H54 (cell line): ENCODE results near the gene PPP3R1.

Source experiments
- DNase-seq: peaks from one replicate; pipeline ENCODE4 v3.0.0; 2011; ENCODE audit warnings: low spot score, mixed read lengths; ENCODE audit not compliant: insufficient read length
- FAIRE-seq: peaks from 3 replicates; lab custom pipeline; 2011; peaks lifted over from hg19 to GRCh38; lab: Jason Lieb, UNC
- POLR2A ChIP-seq: IDR thresholded peaks from 2 replicates; pipeline ENCODE4 v1.6.1; 2011; ENCODE audit warnings: low read depth, mild to moderate bottlenecking, low read length

Gene PPP3R1

DNA sequence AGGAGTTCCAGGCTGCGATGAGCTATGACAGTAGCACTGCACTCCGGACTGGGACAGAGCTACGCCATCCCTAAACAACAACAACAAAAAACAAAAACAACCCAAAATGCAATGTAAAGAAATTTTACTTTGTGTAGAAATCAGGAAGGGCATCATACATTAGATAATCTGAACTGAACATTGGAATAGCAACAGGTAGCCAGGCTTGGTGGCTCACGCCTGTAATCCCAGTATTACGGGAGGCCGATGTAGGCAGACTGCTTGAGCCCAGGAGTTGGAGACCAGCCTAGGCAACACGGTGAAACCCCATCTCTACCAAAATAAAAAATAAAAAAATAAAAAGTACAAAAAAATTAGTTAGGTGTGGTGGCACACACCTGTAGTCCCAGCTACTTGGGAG lies 96.7 kb downstream of the PPP3R1 start:
- DNase-seq, result no peak
- no peak for TF ChIP-seq POLR2A
- FAIRE-seq, result no peak

GRCh38 chr2:68152681-68153347 lies 99.5 kb downstream of the PPP3R1 start:
- no peak for FAIRE-seq
- DNase-seq, result no peak
- no peak for TF ChIP-seq POLR2A

DNA sequence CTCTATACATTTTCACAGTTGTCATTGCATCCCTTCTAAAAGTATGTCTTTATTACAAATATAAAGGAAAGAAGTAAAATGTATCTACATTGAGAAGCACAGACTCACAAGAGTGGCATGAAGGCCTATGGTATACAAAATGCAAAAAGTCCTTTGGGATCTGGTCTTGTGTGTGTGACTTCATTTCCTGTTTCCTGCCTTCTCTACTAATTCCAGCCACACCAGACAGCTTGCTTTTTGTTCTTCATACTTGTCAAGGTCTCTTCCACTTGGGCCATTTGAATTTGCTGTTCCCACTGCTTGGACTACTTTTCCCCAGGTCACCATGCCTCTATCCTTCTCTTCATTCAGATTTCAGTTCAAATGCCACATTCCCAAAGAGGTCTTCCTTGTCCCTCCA lies 101.3 kb downstream of the PPP3R1 start:
- FAIRE-seq (peak; percentile 53), DNase-seq (no peak)
- no peak for TF ChIP-seq POLR2A

- no peak for FAIRE-seq
- DNase-seq, result no peak
- no peak for TF ChIP-seq POLR2A
Measured at GRCh38 chr2:68141875-68142274, 110.5 kb downstream of the PPP3R1 start.

DNA sequence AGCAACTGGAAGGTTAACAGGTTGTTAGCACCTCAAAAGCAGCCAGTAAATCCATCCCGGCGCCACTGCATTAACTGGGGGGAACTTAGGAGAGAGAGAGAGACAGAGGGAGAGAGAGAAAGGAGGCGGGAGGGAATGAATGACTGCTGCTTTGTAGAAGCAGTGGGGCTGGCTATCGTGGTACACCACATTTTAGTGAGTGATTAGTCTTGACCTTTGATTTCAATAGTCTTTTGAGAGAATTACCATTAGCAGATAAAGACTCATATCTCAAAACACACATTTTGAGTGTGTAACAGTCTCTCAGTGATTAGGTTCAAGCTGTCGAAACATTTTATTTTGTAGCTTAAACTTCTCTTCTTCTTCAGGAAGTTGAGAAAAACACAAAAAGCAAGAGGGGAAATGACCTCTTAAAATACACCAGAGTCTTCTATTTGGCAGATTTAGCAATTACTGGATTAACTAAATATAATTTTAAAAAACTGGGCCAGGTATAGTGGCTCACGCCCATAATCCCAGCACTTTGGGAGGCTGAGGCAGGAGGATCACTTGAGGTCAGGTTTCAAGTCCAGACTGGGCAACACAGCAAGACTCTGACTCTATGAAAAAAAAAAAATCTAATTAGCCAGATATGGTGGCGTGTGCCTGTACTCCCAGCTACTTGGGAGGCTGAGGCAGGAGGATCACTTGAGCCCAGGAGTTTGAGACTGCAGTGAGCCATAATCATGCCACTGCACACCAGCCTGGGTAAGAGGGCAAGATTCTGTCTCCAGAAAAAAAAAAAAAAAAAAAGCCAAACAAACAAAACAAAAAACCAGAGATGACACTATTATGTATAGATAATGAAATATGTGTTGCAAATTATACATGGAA lies 116.6 kb downstream of the PPP3R1 start:
- FAIRE-seq, result no peak
- TF ChIP-seq POLR2A, result no peak
- no peak for DNase-seq

GRCh38 chr2:68134554-68134953 lies 117.8 kb downstream of the PPP3R1 start:
- DNase-seq (no peak), FAIRE-seq (no peak)
- TF ChIP-seq POLR2A, result no peak

- FAIRE-seq (no peak), DNase-seq (no peak)
- no peak for TF ChIP-seq POLR2A
Measured at GRCh38 chr2:68134120-68134519, 118.2 kb downstream of the PPP3R1 start.
